PFSK-1 (cell line): ENCODE results near the gene ATP6V0B.

Experiments
- FOXP2 ChIP-seq: optimal IDR thresholded peaks from 2 replicates; pipeline ENCODE3; 2011; ENCODE audit warnings: borderline replicate concordance, control low read depth, inconsistent platforms; ENCODE audit not compliant: insufficient read depth; ENCODE audit errors: extremely low read length, extremely low read depth
- POLR2AphosphoS5 ChIP-seq: IDR thresholded peaks from 2 replicates; pipeline ENCODE4 v1.6.1; 2012; ENCODE audit warnings: low read depth, mild to moderate bottlenecking, control low read depth, low read length, moderate library complexity
- REST ChIP-seq, 2 experiments: IDR thresholded peaks; 2 replicates each; pipeline versions ENCODE4 v1.6.1 to v1.8.0; 2011 to 2012; ENCODE audit warnings: low read depth in 2 of 2, low read length in 2 of 2, control low read depth in 1 of 2, inconsistent platforms in 1 of 2, mild to moderate bottlenecking in 1 of 2, moderate library complexity in 1 of 2; ENCODE audit not compliant: insufficient read depth in 1 of 2
- SIN3A ChIP-seq: IDR thresholded peaks from 2 replicates; pipeline ENCODE4 v1.6.1; 2012; ENCODE audit warnings: mild to moderate bottlenecking, low read length, moderate library complexity, borderline replicate concordance; ENCODE audit not compliant: insufficient read depth
- TAF1 ChIP-seq: IDR thresholded peaks from 2 replicates; pipeline ENCODE4 v1.6.1; 2012; ENCODE audit warnings: low read length, control low read depth, borderline replicate concordance; ENCODE audit not compliant: insufficient read depth

The ATP6V0B gene

GRCh38 chr1:44021156-44021555 is 46.4 kb downstream of the ATP6V0B start:
- TF ChIP-seq SIN3A, result no peak
- TF ChIP-seq POLR2AphosphoS5, result no peak
- TF ChIP-seq FOXP2, result no peak

- TF ChIP-seq SIN3A (no peak), FOXP2 (no peak), REST (IDR thresholded peaks at IDR 0.05; ENCODE audit: insufficient read depth in 1 of 2, low read depth in 2 of 2, low read length in 2 of 2) (no peak), TAF1 (no peak), POLR2AphosphoS5 (no peak)
These were observed 47.0 kb downstream of the ATP6V0B start for GRCh38 chr1:44021581-44022321.

DNA sequence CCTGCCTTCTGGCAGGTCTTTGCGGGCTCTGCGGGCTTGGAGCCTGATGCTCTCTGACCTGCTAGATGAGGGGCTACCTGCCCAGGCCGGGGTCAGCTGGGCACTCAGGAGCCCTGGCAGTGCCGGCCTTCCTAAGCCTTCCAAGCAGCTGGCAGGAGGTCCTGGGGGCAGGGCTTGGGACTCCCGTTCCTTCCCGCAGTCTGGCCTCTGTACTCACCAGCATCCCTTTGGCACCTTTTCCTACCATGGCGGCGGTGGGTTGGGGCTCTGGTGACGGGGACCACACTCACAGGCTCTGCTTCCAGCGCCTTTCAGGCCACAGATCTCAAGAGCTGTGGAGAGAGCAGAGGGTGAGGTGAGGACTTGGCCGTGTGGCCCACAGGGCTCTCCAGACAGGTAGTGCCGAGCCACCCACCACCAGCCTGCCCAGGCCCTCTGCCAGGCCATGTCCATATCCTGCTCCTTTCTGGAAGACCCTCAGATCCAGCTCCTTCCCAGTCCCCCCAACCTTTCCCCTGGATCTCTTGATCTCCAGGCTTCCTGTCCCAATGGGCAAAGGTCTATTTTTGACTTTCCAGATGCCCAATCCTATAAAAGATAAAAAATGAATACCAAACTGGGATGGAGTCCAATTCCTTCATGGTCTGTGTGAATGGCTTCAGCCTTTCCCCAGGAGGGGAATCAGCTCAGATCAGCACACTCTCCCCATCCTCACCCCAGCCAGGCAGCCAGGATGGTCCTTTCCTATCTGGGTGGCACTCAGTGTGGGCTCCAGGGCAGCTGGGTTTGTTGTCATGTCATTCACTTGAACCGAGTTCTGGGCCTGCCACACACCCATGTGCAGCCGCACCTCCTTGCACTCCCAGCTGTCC is 49.5 kb downstream of the ATP6V0B start:
- TF ChIP-seq SIN3A (no peak), TAF1 (no peak), REST (IDR thresholded peaks at IDR 0.05; ENCODE audit: insufficient read depth in 1 of 2, low read depth in 2 of 2, low read length in 2 of 2) (no peak), FOXP2 (no peak), POLR2AphosphoS5 (no peak)

- TF ChIP-seq REST (IDR thresholded peaks at IDR 0.05; ENCODE audit: insufficient read depth in 1 of 2, low read depth in 2 of 2, low read length in 2 of 2) (no peak), FOXP2 (no peak), TAF1 (no peak), POLR2AphosphoS5 (no peak), SIN3A (no peak)
These were observed 50.3 kb downstream of the ATP6V0B start for GRCh38 chr1:44024903-44025525.

- TF ChIP-seq REST (IDR thresholded peaks at IDR 0.05; ENCODE audit: insufficient read depth in 1 of 2, low read depth in 2 of 2, low read length in 2 of 2) (no peak), SIN3A (no peak), POLR2AphosphoS5 (no peak), TAF1 (no peak), FOXP2 (no peak)
These were observed 51.1 kb downstream of the ATP6V0B start for GRCh38 chr1:44025816-44026215.
